Colonic mucosa (tissue), 4 donors: ENCODE measurements around the gene EML6. TPM values are rescaled to one million over a fixed set of nuclear protein-coding genes. Genes with fewer than 3 reads are reported as not detected.
"Not testable (repeated sequence)": the region's sequence is repeated elsewhere in the genome, so short reads cannot be mapped to it uniquely, and the experiment has no call there.

Experiments used
- DNase-seq: peaks from one replicate; pipeline ENCODE4 v3.0.0-alpha.2; 2020
- H3K27ac ChIP-seq: fragments of 200-600 bp; one replicate; pipeline ENCODE4 v1.8.0; 2021
- H3K27me3 ChIP-seq: fragments of 200-600 bp; one replicate; pipeline ENCODE4 v1.8.0; 2021
- H3K36me3 ChIP-seq: fragments of 200-600 bp; one replicate; pipeline ENCODE4 v1.8.0; 2021
- H3K4me1 ChIP-seq: fragments of 200-600 bp; one replicate; pipeline ENCODE4 v1.8.0; 2021; ENCODE audit warnings: mild to moderate bottlenecking
- H3K4me3 ChIP-seq: fragments of 200-600 bp; one replicate; pipeline ENCODE4 v1.8.0; 2021
- H3K9ac ChIP-seq, 2 donors: one replicate each; pipeline ENCODE4 v1.7.0; 2013; ENCODE audit warnings: control low read depth in 2 of 2, low read depth in 2 of 2, low read length in 2 of 2
- H3K9me3 ChIP-seq: fragments of 200-600 bp; one replicate; pipeline ENCODE4 v1.8.0; 2021
- intact Hi-C: fragments of 100-400 bp; cut with DNase I; formaldehyde crosslinking; loops from one replicate; pipeline ENCODE4 v1.14.1; 2022
- total RNA-seq, 2 donors: library from RNA; stranded (reverse); fragmentation: NEBNext Ultra II Directional in 1 of 2; extraction: Animal tissue kit (Norgen Biotek cat#: 25700) in 1 of 2; gene quantifications; one replicate each; pipeline ENCODE4 v1.2.1, GENCODE V29; 2021
- TF ChIP-seq, protein P1 (sequence below): fragments of 200-600 bp; IDR thresholded peaks from one replicate; pipeline ENCODE4 v1.8.0; 2022; ENCODE audit warnings: antibody characterized with exemption, mild to moderate bottlenecking
- donor health status: healthy.
- donor health status: DM: no; HTN: no; CAD: no.
- donor health status: DM: no; HTN: no; CAD: no.

Gene EML6
- total RNA-seq, 2 donors from 2014 or later: 2.1 to 2.5 TPM

DNA sequence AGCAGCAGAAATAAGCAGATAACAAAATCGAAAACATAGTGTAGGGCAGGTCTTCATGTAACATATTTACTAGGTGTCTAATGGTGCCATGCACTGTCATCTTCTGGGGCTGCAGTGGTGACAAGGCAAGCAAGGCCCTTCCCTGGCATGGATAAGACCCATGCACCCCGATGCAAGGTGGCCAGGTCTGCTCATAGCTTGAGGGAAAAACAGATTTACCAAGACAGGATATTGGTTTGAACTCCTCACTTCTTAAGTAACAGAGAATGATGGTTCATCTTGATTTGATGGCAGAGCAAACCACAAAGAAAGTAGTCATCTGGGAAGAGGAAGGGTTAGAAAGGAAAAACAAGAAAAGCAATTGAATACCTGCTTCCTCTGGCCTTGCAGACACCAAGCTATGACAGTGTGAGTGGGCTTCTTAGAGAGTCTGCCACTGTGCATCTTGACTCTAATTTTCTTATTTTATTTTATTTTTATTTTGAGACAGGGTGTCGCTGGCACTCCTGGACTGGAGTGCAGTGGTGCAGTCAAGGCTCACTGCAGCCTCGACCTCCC, 35.8 kb upstream of the EML6 start:
- Histone ChIP-seq H3K9me3 (no peaks in the 10 kb centered on the region), H3K9ac (no peak overlapping the region), H3K4me3 (no peak overlapping the region), H3K36me3 (no peaks in the 10 kb centered on the region), H3K27me3 (no peaks in the 10 kb centered on the region), H3K4me1 (no peaks in the 10 kb centered on the region), H3K27ac (no peak overlapping the region)
- DNase-seq: no peak
- intact Hi-C loops: no loop called here
- TF ChIP-seq, protein P1, sequence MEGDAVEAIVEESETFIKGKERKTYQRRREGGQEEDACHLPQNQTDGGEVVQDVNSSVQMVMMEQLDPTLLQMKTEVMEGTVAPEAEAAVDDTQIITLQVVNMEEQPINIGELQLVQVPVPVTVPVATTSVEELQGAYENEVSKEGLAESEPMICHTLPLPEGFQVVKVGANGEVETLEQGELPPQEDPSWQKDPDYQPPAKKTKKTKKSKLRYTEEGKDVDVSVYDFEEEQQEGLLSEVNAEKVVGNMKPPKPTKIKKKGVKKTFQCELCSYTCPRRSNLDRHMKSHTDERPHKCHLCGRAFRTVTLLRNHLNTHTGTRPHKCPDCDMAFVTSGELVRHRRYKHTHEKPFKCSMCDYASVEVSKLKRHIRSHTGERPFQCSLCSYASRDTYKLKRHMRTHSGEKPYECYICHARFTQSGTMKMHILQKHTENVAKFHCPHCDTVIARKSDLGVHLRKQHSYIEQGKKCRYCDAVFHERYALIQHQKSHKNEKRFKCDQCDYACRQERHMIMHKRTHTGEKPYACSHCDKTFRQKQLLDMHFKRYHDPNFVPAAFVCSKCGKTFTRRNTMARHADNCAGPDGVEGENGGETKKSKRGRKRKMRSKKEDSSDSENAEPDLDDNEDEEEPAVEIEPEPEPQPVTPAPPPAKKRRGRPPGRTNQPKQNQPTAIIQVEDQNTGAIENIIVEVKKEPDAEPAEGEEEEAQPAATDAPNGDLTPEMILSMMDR: no peak

DNA sequence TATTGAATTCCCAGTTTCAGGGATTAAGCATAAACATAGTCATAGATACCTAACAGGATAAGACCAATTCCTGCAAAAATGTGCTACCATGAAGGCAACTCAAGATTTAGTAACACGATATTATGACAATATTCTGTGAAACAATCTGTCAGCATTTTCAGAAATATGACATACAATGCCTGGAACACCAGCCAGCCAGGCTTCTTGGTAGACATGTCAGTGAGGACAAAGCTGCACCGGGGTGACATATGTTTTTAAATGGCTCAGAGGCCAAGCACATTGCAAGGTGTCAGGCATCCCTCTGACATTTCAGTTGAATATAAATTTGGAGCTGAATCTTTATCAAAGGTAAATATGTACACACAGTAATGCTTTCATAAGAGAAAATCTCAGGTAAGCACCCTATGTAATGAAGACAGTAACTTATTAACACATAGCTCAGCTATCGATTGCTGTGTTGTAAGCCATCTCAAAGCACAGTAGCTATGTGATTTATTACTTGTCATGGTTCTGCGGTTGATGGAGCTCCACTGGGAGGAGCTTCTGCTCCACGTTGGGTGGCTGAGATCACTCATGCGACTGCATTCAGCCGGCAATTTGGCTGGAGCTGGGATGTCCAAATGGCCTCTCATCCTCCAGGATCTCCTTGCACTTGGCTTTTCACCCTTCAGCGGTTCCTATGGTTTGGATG, 31.9 kb upstream of the EML6 start:
- Histone ChIP-seq H3K27me3 (no peaks in the 10 kb centered on the region), H3K36me3 (no peaks in the 10 kb centered on the region), H3K27ac (no peak overlapping the region), H3K9ac (no peak overlapping the region), H3K4me3 (no peak overlapping the region), H3K4me1 (no peaks in the 10 kb centered on the region), H3K9me3 (no peaks in the 10 kb centered on the region)
- DNase-seq: no peak
- TF ChIP-seq, protein P1: no peak
- intact Hi-C loops: no loop called here

DNA sequence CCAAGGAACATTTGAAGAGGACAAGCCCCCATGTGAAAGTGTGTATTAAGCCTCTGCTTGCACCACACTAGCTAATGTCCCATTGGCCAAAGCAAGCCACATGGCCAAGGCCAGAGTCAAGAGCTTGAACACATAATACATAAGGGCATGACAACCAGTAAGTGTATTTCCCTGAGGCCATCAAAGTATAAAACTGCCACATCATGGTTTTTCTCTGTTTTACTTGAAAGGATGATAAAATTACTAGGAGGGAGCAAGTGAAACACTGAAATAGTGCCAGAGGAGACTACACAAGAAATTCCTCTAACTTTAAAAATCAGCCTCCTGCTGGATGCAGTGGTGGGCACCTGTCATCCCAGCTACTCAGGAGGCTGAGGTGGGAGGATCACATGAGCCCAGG, 30.9 kb upstream of the EML6 start:
- H3K4me3 ChIP-seq: no peak overlapping the region
- no peaks in the 10 kb centered on the region for H3K9me3 ChIP-seq
- H3K36me3 ChIP-seq: no peaks in the 10 kb centered on the region
- intact Hi-C loops: no loop called here
- DNase-seq: no peak
- no peak overlapping the region for H3K27ac ChIP-seq
- H3K27me3 ChIP-seq: no peaks in the 10 kb centered on the region
- no peak overlapping the region for H3K9ac ChIP-seq
- TF ChIP-seq, protein P1: no peak
- no peaks in the 10 kb centered on the region for H3K4me1 ChIP-seq

DNA sequence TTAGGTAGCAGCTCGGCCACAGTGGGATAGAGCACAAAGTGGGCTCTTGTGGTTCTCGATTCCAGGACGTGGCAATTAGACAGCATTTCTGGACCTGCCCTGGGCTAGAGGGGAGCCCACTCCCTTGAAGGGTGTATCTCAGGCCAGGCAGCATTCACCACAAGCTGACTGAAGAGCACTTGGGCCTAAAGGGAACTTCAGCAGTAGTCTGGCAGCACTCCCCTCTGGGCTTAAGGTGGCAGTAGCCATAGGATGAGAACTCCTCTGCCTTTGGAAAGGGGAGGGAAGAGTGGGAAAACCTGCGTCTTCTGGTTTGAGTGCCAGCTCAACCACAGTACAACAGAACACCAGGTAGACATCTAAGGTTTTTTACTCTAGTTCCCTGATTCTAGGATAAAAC, 28.1 kb upstream of the EML6 start:
- no peaks in the 10 kb centered on the region for H3K36me3 ChIP-seq
- H3K9me3 ChIP-seq: no peaks in the 10 kb centered on the region
- no peaks in the 10 kb centered on the region for H3K4me1 ChIP-seq
- no peak for DNase-seq
- H3K27me3 ChIP-seq: no peaks in the 10 kb centered on the region
- no peak overlapping the region for H3K9ac ChIP-seq
- intact Hi-C loops: no loop called here
- TF ChIP-seq, protein P1: no peak
- no peak overlapping the region for H3K27ac ChIP-seq
- H3K4me3 ChIP-seq: no peak overlapping the region

DNA sequence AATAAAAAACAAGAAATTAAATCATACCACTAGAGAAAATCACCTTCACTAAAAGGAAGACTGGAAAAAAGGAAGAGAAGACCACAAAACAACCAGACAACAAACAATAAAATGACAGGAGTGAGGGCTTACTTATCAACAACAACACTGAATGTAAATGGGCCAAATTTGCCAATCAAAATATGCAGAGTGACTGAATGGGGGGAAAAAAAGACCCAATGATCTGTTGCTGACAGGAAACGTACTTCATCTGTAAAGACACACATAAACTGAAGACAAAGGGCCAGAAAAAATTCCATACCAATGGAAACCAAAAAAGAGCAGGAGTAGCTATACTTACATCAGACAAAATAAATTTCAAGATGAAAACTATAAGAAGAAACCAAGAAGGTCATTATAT, 25.5 kb upstream of the EML6 start:
- intact Hi-C loops: no loop called here
- Histone ChIP-seq H3K9ac (no peak overlapping the region), H3K27ac (no peak overlapping the region), H3K27me3 (no peaks in the 10 kb centered on the region), H3K9me3 (no peaks in the 10 kb centered on the region), H3K4me3 (no peak overlapping the region), H3K4me1 (no peaks in the 10 kb centered on the region), H3K36me3 (no peaks in the 10 kb centered on the region)
- no peak for DNase-seq
- TF ChIP-seq, protein P1: no peak

DNA sequence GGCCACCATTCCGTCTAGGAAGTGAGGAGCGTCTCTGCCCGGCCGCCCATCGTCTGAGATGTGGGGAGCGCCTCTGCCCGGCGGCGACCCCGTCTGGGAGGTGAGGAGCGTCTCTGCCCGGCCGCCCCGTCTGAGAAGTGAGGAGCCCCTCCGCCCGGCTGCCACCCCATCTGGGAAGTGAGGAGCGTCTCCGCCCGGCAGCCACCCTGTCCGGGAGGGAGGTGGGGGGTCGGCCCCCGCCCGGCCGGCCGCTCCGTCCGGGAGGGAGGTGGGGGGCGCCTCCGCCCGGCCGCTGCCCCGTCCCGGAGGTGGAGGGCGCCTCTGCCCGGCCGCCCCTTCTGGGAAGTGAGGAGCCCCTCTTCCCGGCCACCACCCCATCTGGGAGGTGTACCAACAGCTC, 24.5 kb upstream of the EML6 start:
- H3K4me1 ChIP-seq, H3K9ac ChIP-seq, DNase-seq, H3K27me3 ChIP-seq, intact Hi-C loops, H3K36me3 ChIP-seq, H3K4me3 ChIP-seq, H3K27ac ChIP-seq, H3K9me3 ChIP-seq: not testable (repeated sequence)
